KMS-11 (cell line): ENCODE data around the gene RPUSD4.
A peak's percentile ranks its signal among the peaks of the same experiment; 100 is the strongest.

Source experiments
- H2AFZ ChIP-seq: fragments of 200-600 bp; sonication (generic); 2 replicates; pipeline ENCODE4 v1.6.1; 2016; ENCODE audit warnings: antibody characterized with exemption, mixed run types, low read depth
- H3K27ac ChIP-seq: fragments of 200-600 bp; sonication (generic); 2 replicates; pipeline ENCODE4 v1.6.1; 2016; ENCODE audit warnings: mild to moderate bottlenecking, mixed run types
- H3K27me3 ChIP-seq: fragments of 200-600 bp; sonication (generic); 2 replicates; pipeline ENCODE4 v1.6.1; 2017; ENCODE audit warnings: mild to moderate bottlenecking, low read depth, mixed run types, moderate library complexity; ENCODE audit not compliant: insufficient read depth
- H3K36me3 ChIP-seq: fragments of 200-600 bp; sonication (generic); 2 replicates; pipeline ENCODE4 v1.6.1; 2017; ENCODE audit warnings: mild to moderate bottlenecking, mixed run types; ENCODE audit not compliant: insufficient read depth
- H3K4me1 ChIP-seq: fragments of 200-600 bp; sonication (generic); 2 replicates; pipeline ENCODE4 v1.6.1; 2016; ENCODE audit warnings: mild to moderate bottlenecking, low read depth, mixed run types; ENCODE audit not compliant: poor library complexity, severe bottlenecking
- H3K4me2 ChIP-seq: fragments of 200-600 bp; sonication (generic); 2 replicates; pipeline ENCODE4 v1.7.0; 2016; ENCODE audit warnings: mild to moderate bottlenecking, mixed run types
- H3K4me3 ChIP-seq: fragments of 200-600 bp; sonication (generic); IDR thresholded peaks from 2 replicates; pipeline ENCODE4 v1.6.1; 2017; ENCODE audit warnings: low read depth, low read length, mixed read lengths; ENCODE audit not compliant: insufficient read depth
- H3K79me2 ChIP-seq: fragments of 200-600 bp; sonication (generic); 2 replicates; pipeline ENCODE4 v1.6.1; 2016; ENCODE audit warnings: low read depth, mixed run types; ENCODE audit not compliant: insufficient read depth
- H3K9ac ChIP-seq: fragments of 200-600 bp; sonication (generic); 2 replicates; pipeline ENCODE4 v1.6.1; 2016; ENCODE audit warnings: mild to moderate bottlenecking, mixed run types
- H4K20me1 ChIP-seq: fragments of 200-600 bp; sonication (generic); 2 replicates; pipeline ENCODE4 v1.6.1; 2016; ENCODE audit warnings: mild to moderate bottlenecking, mixed run types; ENCODE audit not compliant: insufficient read depth
- CTCF ChIP-seq: fragments of 200-600 bp; sonication (generic); conservative IDR thresholded peaks from 2 replicates; pipeline ENCODE4 v1.6.1; 2017; ENCODE audit warnings: low read depth, mild to moderate bottlenecking, antibody characterized with exemption, low read length, moderate library complexity, mixed read lengths

The RPUSD4 gene

DNA sequence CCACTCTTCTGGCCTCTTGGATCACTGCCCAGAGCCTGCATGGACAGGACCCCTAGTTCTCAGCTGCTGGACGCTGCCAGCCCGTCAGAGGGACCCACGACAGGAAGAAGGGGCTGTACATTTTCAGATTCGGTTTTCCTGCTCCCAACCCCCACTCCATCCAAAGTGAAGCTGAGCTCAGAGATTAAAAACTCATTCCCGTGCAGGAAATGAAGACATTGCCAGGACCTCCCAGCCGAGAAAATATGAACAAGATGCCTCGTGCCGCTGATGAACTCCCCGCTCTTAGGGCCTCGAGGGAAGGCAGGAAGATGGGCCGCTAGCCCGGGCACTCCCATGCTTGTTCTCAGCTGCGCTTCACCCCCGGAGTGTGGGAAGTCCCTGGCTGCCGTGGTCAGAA is 36.1 kb downstream of the RPUSD4 start:
- Histone ChIP-seq H3K27ac (no peak overlapping the region), H4K20me1 (no peaks in the 10 kb centered on the region), H3K9ac (no peak overlapping the region), H3K4me2 (no peak overlapping the region), H3K27me3 (no peaks in the 10 kb centered on the region), H3K36me3 (no peaks in the 10 kb centered on the region), H3K79me2 (no peaks in the 10 kb centered on the region), H3K4me3 (no peak overlapping the region), H3K4me1 (peaks cover 27% of the 10 kb centered on the region), H2AFZ (no peak overlapping the region)
- no peak for TF ChIP-seq CTCF

DNA sequence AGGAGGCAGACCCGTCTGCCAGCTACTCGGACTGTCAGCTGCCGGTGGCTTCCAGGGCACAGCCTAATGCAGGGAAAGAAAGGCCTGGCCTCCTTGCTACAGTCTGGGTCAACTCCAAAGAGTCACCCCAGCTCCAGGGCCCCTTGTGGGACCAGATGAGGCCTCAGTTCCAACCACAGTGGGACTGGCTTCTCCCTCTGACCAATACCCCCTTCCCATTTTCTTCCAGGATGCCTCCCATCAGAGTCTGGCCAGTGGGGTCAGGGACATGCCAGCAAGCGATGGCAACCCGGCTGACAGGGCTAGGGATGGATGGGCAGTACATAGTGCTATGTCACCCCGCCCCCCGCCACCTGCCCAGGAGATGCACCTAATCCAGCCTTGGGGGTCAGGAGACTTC is 36.6 kb downstream of the RPUSD4 start:
- no peak for TF ChIP-seq CTCF
- H3K4me1 ChIP-seq = peaks cover 27% of the 10 kb centered on the region
- H4K20me1 ChIP-seq = no peaks in the 10 kb centered on the region

DNA sequence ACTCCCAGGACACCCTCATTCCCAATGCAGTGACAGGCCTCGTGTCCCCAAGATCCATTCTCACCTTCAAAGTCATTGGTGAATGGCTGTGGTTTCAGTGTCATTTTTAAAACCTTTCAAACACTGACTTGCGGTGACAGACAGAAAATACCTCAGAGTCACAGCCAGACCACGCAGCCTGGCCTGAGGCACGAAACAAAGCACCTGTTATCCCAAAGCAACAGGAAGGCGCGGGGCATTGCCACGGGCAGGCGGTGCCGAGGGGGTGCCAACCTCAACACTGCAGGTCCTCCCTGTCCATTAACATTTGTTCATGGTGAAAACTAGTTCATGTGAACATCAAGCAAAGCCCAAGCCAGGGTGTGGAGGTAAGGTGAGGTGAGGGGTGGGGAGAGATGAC is 38.2 kb downstream of the RPUSD4 start:
- Histone ChIP-seq H4K20me1 (no peaks in the 10 kb centered on the region), H3K4me1 (peaks cover 27% of the 10 kb centered on the region), H3K27ac (peak overlapping the region; percentile 59; the same call in 1 of the 2 replicates), H2AFZ (no peak overlapping the region), H3K4me3 (no peak overlapping the region), H3K36me3 (no peaks in the 10 kb centered on the region), H3K27me3 (no peaks in the 10 kb centered on the region), H3K4me2 (no peak overlapping the region; the same call in 1 of the 2 replicates), H3K79me2 (no peaks in the 10 kb centered on the region), H3K9ac (no peak overlapping the region)
- TF ChIP-seq CTCF = no peak

More for the DNA sequence above, 36.6 kb downstream of the RPUSD4 start:
- no peak overlapping the region for H3K4me3 ChIP-seq
- no peak overlapping the region for H3K9ac ChIP-seq
- no peak overlapping the region for H3K4me2 ChIP-seq
- no peaks in the 10 kb centered on the region for H3K79me2 ChIP-seq
- no peaks in the 10 kb centered on the region for H3K27me3 ChIP-seq
- H3K27ac ChIP-seq = no peak overlapping the region
- H3K36me3 ChIP-seq = no peaks in the 10 kb centered on the region
- H2AFZ ChIP-seq = no peak overlapping the region

- Histone ChIP-seq H3K79me2 (no peaks in the 10 kb centered on the region), H3K27ac (peak overlapping the region; percentile 59; the same call in 1 of the 2 replicates), H3K27me3 (no peaks in the 10 kb centered on the region), H3K4me3 (no peak overlapping the region), H3K4me2 (peak overlapping the region; percentile 39), H3K4me1 (peaks cover 27% of the 10 kb centered on the region), H2AFZ (no peak overlapping the region), H3K36me3 (no peaks in the 10 kb centered on the region), H4K20me1 (no peaks in the 10 kb centered on the region), H3K9ac (no peak overlapping the region)
- TF ChIP-seq CTCF = no peak
Measured at GRCh38 chr11:126172596-126173038, 38.8 kb downstream of the RPUSD4 start.

GRCh38 chr11:126169291-126169690 is 42.2 kb downstream of the RPUSD4 start:
- TF ChIP-seq CTCF = no peak
- no peak overlapping the region for H3K27ac ChIP-seq
- H3K27me3 ChIP-seq = no peaks in the 10 kb centered on the region
- H2AFZ ChIP-seq = no peak overlapping the region
- peaks cover 21% of the 10 kb centered on the region for H3K4me1 ChIP-seq
- no peaks in the 10 kb centered on the region for H3K79me2 ChIP-seq
- no peaks in the 10 kb centered on the region for H4K20me1 ChIP-seq
- H3K4me2 ChIP-seq = no peak overlapping the region
- no peaks in the 10 kb centered on the region for H3K36me3 ChIP-seq
- H3K9ac ChIP-seq = no peak overlapping the region
- no peak overlapping the region for H3K4me3 ChIP-seq
